Measurements from ENCODE around the gene BRME1.

- TF ChIP-seq POLR2A (IDR thresholded peaks at IDR 0.05; ENCODE audit: low read length) (no peak), CTCF (IDR thresholded peaks at IDR 0.05) (no peak), REST (IDR thresholded peaks at IDR 0.05) (no peak), MAX (IDR thresholded peaks at IDR 0.05) (no peak), FOXS1 (CRISPR knock-in tag; IDR thresholded peaks at IDR 0.05) (no peak), CHD4 (IDR thresholded peaks at IDR 0.05; ENCODE audit: borderline replicate concordance) (no peak), CEBPB (IDR thresholded peaks at IDR 0.05) (no peak), CHD2 (IDR thresholded peaks at IDR 0.05; ENCODE audit: low read length, partially characterized antibody) (no peak)
These were observed 36.6 kb downstream of the BRME1 start for GRCh38 chr19:13869281-13869680.

All from A549 (cell line).